Activated CD4-positive, alpha-beta T cell treated with anti-CD3 and anti-CD28 coated beads for 48 hours (primary cell): ENCODE data around the gene KHSRP.
A peak's percentile ranks its signal among the peaks of the same experiment; 100 is the strongest.

Experiments
- DNase-seq: peaks from one replicate; pipeline ENCODE4 v3.0.0-alpha.2; 2020

Gene KHSRP, protein sequence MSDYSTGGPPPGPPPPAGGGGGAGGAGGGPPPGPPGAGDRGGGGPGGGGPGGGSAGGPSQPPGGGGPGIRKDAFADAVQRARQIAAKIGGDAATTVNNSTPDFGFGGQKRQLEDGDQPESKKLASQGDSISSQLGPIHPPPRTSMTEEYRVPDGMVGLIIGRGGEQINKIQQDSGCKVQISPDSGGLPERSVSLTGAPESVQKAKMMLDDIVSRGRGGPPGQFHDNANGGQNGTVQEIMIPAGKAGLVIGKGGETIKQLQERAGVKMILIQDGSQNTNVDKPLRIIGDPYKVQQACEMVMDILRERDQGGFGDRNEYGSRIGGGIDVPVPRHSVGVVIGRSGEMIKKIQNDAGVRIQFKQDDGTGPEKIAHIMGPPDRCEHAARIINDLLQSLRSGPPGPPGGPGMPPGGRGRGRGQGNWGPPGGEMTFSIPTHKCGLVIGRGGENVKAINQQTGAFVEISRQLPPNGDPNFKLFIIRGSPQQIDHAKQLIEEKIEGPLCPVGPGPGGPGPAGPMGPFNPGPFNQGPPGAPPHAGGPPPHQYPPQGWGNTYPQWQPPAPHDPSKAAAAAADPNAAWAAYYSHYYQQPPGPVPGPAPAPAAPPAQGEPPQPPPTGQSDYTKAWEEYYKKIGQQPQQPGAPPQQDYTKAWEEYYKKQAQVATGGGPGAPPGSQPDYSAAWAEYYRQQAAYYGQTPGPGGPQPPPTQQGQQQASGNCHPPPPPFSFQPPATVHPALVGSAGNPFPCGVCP

DNA sequence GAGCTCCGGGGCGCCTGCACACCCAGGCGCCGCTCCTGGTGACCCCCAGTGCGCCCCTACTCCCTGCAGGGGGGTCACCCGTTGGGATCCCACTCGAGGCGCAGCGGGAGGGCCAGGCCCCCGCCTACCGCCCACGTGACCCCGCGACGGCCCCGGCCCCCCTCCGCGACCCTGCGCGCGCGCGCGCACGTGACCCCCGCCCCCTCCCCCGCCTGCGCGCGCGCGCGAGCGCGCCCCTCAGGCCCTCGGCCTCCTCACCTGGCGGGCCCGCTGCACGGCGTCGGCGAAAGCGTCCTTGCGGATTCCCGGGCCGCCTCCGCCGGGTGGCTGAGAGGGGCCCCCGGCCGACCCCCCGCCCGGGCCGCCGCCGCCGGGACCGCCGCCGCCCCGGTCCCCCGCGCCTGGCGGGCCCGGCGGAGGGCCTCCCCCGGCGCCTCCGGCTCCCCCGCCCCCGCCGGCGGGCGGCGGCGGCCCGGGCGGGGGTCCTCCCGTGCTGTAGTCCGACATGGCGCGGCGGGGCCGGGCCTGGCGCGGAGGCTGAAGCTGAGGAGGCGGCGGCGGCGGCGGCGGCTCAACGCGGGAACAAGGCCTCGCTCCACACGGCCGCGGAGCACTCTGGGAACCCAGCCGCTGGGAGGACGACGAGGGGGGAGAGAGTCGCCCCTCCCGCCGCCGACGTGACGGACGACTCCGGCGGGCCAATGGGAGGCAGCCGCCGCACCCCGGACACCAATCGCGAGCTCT, at the start of gene KHSRP:
Gene KHSRP (minus strand): TSS at position 617 of the 744 bp plus-strand sequence. CDS start 110 bp downstream, at position 507.
- DNase-seq, result peak; percentile 49

DNA sequence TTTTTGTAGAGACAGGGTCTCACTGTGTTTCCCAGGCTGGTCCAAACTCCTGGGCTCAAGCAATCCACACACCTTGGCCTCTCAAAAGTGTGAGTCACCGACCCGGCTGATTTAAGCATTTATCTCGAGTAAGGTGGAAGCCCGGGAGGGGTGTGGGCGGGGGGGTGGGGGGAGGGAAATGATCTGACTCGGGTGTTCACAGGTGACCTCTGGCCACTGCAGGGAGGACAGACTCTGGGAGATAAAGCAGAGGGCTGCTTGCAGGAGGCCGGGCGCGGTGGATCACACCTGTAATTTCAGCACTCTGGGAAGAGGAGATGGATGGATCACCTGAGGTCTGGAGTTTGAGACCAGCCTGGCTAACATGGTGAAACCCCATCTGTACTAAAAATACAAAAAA, 49.0 kb upstream of the KHSRP start:
- no peak for DNase-seq

- DNase-seq, result no peak
Observed at GRCh38 chr19:6472713-6473112, 48.1 kb upstream of the KHSRP start.

GRCh38 chr19:6471076-6471475, 46.5 kb upstream of the KHSRP start:
- no peak for DNase-seq

DNA sequence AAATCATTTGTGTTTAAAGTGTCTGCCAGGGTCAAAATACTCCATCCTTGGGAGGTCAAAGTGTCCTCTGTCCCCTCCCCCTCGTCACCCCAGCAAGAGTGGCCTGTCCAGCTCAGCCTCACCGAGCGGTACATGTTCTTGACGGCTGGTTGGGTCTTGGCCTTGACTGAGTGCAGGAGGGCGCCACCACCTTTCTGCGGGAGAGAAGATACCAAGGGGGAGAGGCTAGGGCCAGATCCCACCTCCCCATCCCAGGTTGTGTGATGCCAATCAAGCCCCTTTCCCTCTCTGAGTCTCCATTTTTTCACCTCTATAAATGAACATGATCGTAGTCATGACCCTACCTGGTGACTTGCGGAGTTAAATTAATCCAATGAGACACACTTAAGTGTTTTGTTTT, 45.6 kb upstream of the KHSRP start:
- no peak for DNase-seq

GRCh38 chr19:6467384-6467783, 42.8 kb upstream of the KHSRP start:
- no peak for DNase-seq

- DNase-seq, result no peak
Observed at GRCh38 chr19:6466526-6467248, 42.1 kb upstream of the KHSRP start.

DNA sequence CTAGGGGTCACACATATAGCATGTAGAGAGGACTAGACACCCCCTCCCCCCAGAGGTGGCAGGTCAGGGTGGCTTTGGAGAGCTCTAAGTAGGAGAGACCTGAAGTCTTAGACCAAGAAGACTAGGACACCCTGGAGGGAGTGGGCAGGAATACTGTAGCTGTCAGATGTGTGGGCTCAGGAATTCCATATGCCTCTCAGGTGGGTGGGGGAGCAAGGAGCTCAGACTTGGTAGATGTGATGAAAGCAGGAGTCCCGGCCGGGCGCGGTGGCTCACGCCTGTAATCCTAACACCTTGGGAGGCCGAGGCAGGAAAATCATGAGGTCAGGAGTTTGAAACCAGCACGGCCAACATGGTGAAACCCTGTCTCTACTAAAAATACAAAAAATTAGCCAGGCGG, 41.1 kb upstream of the KHSRP start:
- no peak for DNase-seq

- DNase-seq, result no peak
Observed at GRCh38 chr19:6465006-6465405, 40.4 kb upstream of the KHSRP start.

- peak; percentile 53 for DNase-seq
Observed at GRCh38 chr19:6464070-6464873, 39.7 kb upstream of the KHSRP start, which contains the start of gene CRB3. CRB3 (plus strand) TSS chr19:6464271; CDS start chr19:6464702, 431 bp downstream.

DNA sequence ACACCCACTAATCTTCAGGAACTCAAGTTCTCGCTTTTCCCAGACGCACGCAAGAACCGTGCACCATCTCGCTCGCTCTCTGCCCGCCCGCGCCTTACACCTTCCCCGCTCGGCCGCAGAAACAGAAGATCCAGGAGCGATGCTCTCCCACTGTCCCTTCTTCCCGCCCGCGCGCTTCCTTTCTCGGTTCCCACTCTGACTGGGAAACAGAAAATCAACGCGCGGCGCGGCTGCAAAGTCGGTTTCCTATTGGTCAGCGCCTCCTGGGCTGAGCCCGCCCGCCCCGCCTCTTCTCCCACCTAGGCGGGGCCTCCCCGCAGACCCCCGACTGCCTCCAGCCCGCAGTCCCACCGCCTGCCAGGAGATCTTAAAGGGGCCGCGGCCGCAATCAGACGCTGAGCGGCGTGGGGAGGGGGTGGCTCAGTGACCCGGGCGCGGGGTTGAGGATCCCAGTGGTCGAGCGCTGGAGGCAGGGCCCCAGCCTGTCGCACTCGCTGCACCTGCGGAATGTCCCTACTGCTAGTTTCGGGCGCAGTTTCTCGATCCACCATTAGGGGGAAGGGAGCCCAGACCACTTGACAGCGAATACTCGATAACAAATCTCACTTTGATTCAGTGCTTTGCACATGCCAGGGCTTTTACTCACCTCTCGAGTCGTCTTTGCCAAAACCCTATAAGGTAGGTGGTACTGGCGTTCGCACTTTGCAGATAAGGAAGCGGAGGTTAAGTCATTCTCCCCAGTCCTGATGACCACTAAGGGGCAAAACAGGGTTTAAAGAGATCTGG, 35.7 kb upstream of the KHSRP start:
- peak; percentile 99 for DNase-seq

- DNase-seq, result peak; percentile 70
Observed at GRCh38 chr19:6459262-6460098, 34.9 kb upstream of the KHSRP start, which contains the start of gene SLC25A23. SLC25A23 (minus strand) TSS chr19:6459792; CDS start chr19:6459628, 164 bp downstream.

GRCh38 chr19:6458695-6459261, 34.2 kb upstream of the KHSRP start:
- DNase-seq, result no peak

GRCh38 chr19:6457958-6458694, 33.5 kb upstream of the KHSRP start:
- DNase-seq, result no peak

DNA sequence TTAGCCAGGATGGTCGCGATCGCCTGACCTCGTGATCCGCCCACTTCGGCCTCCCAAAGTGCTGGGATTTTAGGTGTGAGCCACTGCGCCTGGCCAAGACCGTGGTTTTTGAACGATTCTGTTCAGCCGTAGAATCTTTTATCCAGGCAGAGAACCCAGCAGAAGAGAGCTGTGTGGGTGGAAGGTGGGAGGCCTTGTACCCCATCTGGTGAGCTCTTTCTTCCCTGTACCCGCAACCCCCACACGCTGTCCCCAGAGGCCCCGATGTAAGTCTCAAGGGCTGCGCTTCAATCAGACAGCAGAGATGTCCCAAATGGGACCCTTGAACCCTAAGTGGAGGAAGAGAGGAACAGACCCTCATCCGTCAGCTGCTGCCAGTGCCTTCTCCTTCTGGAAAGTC, 31.3 kb upstream of the KHSRP start:
- no peak for DNase-seq

DNA sequence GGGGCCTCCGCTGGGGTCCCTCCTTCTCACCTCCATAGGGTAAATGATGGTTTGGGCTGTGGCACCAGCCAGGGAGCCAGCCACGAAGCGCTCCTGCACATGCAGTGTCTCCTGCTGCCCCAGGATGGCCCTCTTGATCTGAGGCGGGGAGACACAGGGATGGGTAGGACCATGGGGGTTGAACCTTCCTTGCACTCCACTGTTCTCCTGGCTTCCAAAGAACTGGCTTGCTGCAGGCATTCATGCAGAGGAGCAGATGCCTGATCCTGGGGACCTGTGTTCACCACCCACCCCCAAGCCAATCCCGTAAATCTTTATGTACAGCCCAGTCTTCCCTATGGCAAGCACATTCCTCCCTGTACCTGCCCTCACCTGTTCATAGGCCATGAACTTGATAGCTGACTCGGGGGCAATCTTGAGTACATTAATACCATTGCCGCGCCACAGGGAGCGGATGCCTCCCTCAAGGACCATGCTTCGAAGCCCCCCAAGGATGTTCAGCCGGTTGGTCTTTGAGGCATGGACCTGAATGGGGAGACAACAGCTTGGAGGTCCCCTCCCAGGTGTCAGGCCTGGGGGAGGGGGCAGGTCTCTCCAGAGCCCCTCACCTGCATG, 29.4 kb upstream of the KHSRP start:
- no peak for DNase-seq

- DNase-seq, result no peak
Observed at GRCh38 chr19:6452899-6453298, 28.3 kb upstream of the KHSRP start.

GRCh38 chr19:6452223-6452614, 27.6 kb upstream of the KHSRP start:
- DNase-seq, result no peak
